HL-60/S4 (cell line): ENCODE data around the gene GYG1.
"Not testable (repeated sequence)": the region's sequence is repeated elsewhere in the genome, so short reads cannot be mapped to it uniquely, and the experiment has no call there.

ENCODE experiments used
- in situ Hi-C: fragments of 300-500 bp; cut with MboI; formaldehyde crosslinking; loops from 2 replicates; pipeline ENCODE4 v1.14.3; 2022; ENCODE audit warnings: low sequenced_read_pairs

GYG1 gene

DNA sequence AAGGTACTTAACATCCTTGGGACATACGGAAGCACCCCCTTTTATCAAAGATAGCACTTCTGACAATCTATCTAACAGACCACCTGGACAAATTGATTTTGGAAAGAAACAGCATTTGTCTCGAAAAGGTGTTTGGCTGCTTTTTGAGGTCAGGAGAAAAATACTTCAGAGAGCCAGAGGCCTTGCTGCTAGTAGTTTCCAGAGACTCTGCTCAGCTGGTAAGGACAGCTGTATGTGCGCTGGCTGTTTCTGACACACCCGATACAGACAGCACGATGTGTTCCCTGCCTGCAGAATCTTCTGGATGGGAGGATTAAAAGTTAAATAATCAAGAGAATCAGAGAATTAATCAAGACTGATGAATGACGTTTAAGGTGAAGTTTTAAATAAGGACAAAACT, 15.6 kb upstream of the GYG1 start:
- in situ Hi-C loops = no loop called here

DNA sequence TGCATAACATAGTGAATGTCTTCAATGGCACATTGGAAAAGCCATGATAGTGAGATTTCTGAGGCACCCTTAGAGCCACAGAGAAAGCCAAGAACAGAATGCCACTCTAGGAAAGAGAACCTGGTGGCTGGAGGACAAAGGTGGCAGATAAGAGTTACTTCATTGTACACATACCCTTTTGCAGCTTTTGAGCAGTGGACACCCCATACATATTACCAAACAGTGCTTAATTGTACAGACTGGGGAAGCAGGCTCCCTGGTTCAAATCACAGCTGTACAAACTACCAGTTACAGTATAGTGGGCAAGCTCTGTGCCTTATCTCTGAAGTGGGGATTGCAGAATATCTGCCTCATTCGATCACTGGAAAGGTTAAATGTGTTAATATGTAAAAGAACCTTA, 10.1 kb upstream of the GYG1 start:
- in situ Hi-C loops = no loop called here

DNA sequence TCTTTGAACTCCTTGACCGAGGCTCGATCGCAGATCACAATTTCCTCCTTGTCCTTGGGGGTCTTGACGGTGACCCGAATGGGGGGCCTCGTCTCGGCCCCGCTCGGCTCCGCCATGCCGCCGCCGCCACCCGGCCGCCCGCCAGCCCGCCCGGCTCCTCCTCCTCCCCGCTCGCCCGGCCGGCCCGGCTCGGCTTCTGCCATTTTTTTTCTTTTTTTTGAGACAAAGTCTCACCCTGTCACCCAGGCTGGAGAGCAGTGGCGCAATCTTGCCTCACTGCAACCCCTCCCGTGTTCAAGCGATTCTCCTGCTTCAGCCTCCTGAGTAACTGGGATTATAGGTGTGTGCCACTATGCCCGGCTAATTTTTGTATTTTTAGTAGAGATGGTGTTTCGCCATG, 3.8 kb upstream of the GYG1 start:
- in situ Hi-C loops = not testable (repeated sequence)

DNA sequence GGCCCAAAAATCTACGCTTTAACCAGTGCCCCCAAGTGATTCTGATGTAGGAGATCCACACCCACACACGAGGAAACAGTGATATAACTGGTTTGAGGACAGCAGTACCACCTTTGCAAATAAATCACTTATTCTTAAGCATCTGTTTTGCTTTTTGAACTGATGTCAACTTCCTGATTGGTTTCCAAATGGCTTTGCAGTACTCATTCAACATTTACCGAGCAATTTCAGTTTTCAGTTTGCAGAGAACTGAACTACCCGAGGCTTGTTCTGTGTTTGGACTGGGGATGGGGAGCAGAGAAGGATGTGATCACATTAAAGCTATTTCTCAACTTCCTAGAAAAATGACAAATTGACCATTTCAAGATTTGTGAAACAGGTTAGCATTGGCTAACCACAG, 1.1 kb upstream of the GYG1 start:
- in situ Hi-C loops = no loop called here

GRCh38 chr3:148992027-148992634, 791 bp downstream of the GYG1 start:
- in situ Hi-C loops = no loop called here

- in situ Hi-C loops = no loop called here
These were observed 1.4 kb downstream of the GYG1 start for GRCh38 chr3:148992635-148993255.

- in situ Hi-C loops = no loop called here
These were observed 6.3 kb downstream of the GYG1 start for GRCh38 chr3:148997623-148998022.

DNA sequence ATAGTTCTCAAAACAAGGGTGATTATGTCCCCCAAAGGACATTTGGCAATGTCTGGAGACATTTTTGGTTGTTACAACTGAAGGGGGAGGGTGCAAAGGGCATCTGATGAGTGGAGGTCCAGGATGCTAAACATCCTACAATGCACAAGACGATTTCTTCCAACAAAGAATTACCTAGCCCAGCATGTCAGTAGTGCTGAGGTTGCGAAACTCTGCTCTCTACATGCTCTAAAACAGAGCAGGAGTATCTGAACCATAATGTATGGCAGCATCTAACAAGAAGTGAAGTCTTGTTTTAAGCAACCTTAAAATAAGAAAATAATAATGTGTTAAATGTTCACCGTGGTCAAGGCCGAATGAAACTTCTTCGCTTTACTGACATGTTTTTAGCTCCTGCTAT, 7.0 kb downstream of the GYG1 start:
- in situ Hi-C loops = no loop called here

DNA sequence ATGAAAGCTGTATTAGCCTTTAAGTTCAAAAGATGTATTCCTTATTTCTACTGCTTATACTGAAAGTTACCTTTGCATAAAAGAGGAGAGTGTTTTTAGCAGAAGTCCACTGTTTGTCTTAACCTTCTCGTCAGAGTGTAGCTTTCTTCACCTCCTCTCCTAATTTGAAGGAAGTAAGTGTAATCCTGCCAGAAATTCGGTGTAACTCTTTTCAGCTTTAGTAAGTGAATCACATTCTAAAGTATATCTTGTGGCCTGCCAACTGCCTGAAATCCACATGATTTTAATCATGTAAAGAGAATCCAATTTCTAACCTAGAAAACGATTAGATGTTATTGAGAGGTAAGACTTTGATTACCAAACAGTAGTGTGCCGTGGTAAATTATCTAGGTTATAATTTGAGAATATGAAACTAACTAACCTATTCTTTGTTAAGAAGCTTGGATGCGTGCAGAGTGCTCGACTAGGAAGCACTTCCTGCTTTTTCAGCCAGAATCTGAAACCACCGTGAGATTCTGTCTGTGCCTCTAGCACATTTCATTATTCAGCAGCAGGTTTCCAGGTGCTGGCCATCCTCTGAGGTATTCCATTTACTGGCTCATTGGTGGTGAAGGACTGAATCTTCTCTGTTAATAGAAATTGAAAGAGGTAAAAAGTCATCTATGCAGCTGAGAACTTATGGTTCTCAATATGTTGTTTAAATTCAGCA, 7.5 kb downstream of the GYG1 start:
- in situ Hi-C loops = no loop called here

GRCh38 chr3:148999806-149000205, 8.5 kb downstream of the GYG1 start:
- in situ Hi-C loops = no loop called here

- in situ Hi-C loops = no loop called here
These were observed 8.9 kb downstream of the GYG1 start for GRCh38 chr3:149000206-149000745.

DNA sequence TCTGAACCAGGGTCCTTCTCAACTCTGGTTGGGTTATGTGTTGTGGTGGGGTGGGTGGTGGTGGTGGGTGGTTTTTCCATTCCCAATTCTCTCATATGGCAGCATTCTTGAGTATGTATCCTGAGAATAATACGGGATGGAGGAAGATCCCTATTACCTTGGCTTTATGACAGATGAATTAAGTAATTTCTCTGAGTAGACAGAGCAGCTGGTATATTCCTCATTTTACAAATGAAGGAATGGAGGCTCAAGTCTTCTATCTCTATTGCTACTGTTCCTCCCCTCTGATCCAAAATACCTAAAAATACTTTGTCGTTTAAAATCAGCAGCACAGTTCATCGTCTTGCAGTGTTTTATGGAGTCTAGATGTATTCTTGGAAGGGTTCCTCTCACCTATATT, 10.4 kb downstream of the GYG1 start:
- in situ Hi-C loops = no loop called here

- in situ Hi-C loops = no loop called here
These were observed 12.4 kb downstream of the GYG1 start for GRCh38 chr3:149003653-149004305.

DNA sequence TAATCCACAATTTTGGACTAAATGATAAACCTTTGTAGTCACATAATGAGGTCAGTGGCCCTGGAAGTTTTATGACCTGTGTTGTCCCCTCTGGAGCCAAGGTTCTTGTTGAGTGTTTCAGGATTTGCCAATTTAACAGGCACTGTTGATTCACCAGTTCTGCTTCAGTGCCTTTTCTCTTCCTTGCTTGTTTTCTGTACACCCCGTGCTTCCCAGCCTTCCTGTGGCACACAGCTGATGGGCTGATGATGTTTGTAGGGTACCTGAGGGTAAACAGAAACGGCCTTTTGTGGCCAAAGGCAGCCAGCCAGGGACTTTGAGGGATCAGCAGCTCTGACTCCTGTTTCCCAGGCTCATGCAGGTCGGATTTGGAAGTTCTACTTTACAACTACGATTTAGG, 13.3 kb downstream of the GYG1 start:
- in situ Hi-C loops = no loop called here

DNA sequence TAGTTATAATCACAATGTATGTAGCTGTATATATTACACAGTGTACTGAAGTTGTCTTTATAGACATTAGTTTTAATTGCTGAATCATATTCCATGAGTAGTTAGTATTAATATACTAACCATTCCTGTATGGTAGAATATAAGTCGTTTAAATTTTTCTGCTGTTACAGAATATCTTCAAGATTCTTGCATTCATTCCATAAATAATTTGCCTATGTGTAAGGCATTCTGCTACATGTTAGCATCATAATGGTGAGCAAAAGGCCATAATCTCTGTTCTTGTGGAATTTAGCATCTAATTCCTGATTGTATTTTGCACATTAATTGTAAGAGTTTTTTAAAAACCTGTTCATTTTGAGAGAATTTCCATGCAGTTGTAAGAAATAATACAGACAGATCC, 14.1 kb downstream of the GYG1 start:
- in situ Hi-C loops = no loop called here

- in situ Hi-C loops = no loop called here
These were observed 16.4 kb downstream of the GYG1 start for GRCh38 chr3:149007567-149008257.

GRCh38 chr3:149009732-149010131, 18.4 kb downstream of the GYG1 start:
- in situ Hi-C loops = no loop called here

DNA sequence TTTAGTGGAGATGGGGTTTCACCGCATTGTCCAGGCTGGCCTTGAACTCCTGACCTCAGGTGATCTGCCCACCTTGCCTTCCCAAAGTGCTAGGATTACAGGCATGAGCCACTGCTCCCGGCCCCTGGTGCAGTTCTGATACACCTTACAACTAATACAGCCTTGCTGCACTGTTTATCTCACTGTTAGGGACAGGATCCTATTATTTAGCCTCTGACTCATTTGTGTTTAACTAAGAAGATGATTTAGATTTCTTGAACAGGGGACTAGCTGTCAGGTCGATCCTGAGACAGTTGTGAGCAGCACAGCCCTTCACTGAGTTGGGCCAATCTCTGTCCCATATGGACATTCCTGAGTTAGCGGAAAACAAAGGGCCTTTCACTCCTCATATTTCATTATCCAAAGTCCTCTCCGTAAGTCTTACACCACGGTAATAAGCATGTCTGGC, 19.2 kb downstream of the GYG1 start:
- in situ Hi-C loops = no loop called here

DNA sequence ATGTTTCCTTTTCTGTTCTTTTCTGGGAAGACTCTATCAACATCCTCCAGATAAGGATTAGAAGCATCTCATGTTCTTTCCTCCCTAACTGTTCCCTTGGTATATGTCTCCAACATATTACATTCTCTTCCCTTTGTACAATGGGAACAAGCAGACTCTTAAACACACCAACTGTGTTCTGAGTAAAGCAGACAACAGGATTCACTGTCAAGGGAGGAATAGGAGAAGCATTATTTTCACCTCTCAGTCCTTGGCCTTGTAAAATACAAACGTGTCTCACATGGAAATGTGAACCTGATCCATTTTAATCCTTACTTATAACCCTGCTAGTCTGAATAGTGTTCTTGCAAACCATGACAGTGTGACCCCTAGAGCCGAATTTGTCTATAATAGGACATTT, 19.6 kb downstream of the GYG1 start:
- in situ Hi-C loops = no loop called here

DNA sequence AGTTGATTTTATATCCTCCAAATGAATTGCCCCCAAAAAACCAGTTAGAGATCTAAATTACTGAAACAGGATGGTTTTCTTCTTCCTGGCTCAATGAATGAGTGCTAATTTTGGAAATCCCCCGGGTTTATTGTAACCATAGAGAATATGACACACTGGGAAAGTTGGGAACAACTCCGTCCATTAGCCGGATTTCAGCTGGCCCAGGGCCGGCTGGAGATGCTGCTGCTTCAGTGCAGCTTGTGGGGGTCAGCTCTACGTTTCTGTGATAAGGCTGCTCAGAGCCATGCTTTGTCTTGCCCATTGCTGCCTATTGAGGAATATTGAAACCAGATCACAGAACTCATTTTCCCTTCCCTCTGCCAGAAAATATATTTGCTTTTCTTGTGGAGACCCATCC, 20.3 kb downstream of the GYG1 start:
- in situ Hi-C loops = no loop called here

GRCh38 chr3:149013726-149014125, 22.4 kb downstream of the GYG1 start:
- in situ Hi-C loops = no loop called here
